Neural crest cell (in vitro differentiated cells): ENCODE measurements around the gene PSMC3IP. TPM values are rescaled to one million over a fixed set of nuclear protein-coding genes. Genes with fewer than 3 reads are reported as not detected.
A peak's percentile ranks its signal among the peaks of the same experiment; 100 is the strongest.
"Not testable (repeated sequence)": the region's sequence is repeated elsewhere in the genome, so short reads cannot be mapped to it uniquely, and the experiment has no call there.

Experiments
- DNase-seq: peaks from one replicate; pipeline ENCODE4 v3.0.0; 2021; ENCODE audit warnings: low read depth, mixed read lengths, low spot score
- H3K27ac Mint-ChIP-seq: one replicate; pipeline ENCODE4 v1.8.0; 2021; ENCODE audit warnings: mild to moderate bottlenecking, mixed read lengths; ENCODE audit not compliant: unreplicated experiment
- H3K27me3 Mint-ChIP-seq: 2 replicates; pipeline ENCODE4 v1.8.0; 2021; ENCODE audit warnings: low read depth, mild to moderate bottlenecking, mixed read lengths
- H3K36me3 Mint-ChIP-seq: 2 replicates; pipeline ENCODE4 v1.8.0; 2021; ENCODE audit warnings: low read depth, mild to moderate bottlenecking, mixed read lengths
- H3K4me1 Mint-ChIP-seq: 2 replicates; pipeline ENCODE4 v1.8.0; 2021; ENCODE audit warnings: mixed read lengths
- H3K4me3 Mint-ChIP-seq: one replicate; pipeline ENCODE4 v1.8.0; 2021; ENCODE audit warnings: mild to moderate bottlenecking, mixed read lengths
- H3K9me3 Mint-ChIP-seq: 2 replicates; pipeline ENCODE4 v1.8.0; 2021; ENCODE audit warnings: mixed read lengths
- CTCF ChIP-seq: fragments of 200-600 bp; sonication (generic); conservative IDR thresholded peaks from 2 replicates; pipeline ENCODE4 v1.5.0; 2021; ENCODE audit warnings: antibody characterized with exemption, mild to moderate bottlenecking
- total RNA-seq: library from RNA; stranded (reverse); gene quantifications from 2 replicates; pipeline ENCODE4 v1.2.1, GENCODE V29; 2021

Gene PSMC3IP
- total RNA-seq, 1 donor from 2014 or later = 44.6 TPM

DNA sequence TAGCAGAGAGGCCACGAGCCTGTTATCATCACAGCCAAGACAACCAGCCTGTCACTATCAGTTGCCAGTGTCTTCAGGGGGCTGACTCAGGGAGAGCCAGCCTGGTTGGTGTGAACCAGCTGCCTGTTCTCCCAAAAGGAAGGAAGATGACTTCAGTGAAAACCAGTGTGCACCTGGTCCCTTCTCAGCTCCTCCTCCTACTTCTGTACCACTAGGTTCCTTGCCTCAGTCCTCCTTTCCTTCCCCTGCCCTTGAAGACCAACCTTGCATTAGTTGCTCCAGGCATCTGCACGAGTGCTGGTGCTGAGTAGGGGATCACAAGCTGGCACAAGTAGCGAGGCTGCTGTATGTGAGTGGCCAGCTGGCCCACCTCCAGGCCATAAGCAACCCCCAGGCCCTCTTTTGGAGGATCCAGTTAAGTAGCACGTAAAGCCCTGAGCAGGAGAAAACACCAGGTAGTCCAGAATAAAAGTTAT is 40.5 kb upstream of the PSMC3IP start:
- H3K36me3 Mint-ChIP-seq = peaks cover 15% of the 10 kb centered on the region
- H3K4me3 Mint-ChIP-seq = no peak overlapping the region
- H3K9me3 Mint-ChIP-seq = no peaks in the 10 kb centered on the region
- no peaks in the 10 kb centered on the region for H3K4me1 Mint-ChIP-seq
- H3K27me3 Mint-ChIP-seq = no peaks in the 10 kb centered on the region
- H3K27ac Mint-ChIP-seq = peak overlapping the region; percentile 62
- no peak for DNase-seq
- no peak for TF ChIP-seq CTCF

- TF ChIP-seq CTCF = no peak
- no peak for DNase-seq
- Mint-ChIP-seq H3K36me3 (peaks cover 20% of the 10 kb centered on the region), H3K4me3 (peak overlapping the region; percentile 54), H3K4me1 (peaks cover 14% of the 10 kb centered on the region), H3K27ac (peak overlapping the region; percentile 12), H3K27me3 (no peaks in the 10 kb centered on the region), H3K9me3 (no peaks in the 10 kb centered on the region)
Observed at GRCh38 chr17:42613699-42614295, 36.3 kb upstream of the PSMC3IP start.

DNA sequence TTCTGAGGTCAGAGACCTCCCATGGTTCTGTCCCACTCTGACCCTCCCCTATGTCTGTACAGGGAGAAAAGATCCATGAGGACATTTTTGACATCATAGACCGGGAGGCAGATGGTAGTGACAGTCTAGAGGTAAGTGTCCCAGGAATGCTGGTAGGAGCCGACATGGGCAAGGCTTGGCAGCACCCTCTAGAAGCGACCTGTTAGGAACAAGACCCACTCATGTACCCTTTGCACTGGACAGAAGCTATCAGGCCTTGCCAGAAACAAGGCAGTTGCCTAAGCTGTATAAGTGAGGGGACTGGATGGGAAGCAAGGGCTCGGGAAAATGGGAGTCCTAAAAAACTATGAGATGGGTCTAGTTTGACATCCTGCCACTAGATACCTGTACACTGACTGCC is 34.5 kb upstream of the PSMC3IP start:
- no peak overlapping the region for H3K27ac Mint-ChIP-seq
- H3K4me3 Mint-ChIP-seq = peak overlapping the region; percentile 85
- H3K27me3 Mint-ChIP-seq = no peaks in the 10 kb centered on the region
- H3K4me1 Mint-ChIP-seq = peaks cover 26% of the 10 kb centered on the region
- TF ChIP-seq CTCF = no peak
- peaks cover 20% of the 10 kb centered on the region for H3K36me3 Mint-ChIP-seq
- no peak for DNase-seq
- no peaks in the 10 kb centered on the region for H3K9me3 Mint-ChIP-seq

DNA sequence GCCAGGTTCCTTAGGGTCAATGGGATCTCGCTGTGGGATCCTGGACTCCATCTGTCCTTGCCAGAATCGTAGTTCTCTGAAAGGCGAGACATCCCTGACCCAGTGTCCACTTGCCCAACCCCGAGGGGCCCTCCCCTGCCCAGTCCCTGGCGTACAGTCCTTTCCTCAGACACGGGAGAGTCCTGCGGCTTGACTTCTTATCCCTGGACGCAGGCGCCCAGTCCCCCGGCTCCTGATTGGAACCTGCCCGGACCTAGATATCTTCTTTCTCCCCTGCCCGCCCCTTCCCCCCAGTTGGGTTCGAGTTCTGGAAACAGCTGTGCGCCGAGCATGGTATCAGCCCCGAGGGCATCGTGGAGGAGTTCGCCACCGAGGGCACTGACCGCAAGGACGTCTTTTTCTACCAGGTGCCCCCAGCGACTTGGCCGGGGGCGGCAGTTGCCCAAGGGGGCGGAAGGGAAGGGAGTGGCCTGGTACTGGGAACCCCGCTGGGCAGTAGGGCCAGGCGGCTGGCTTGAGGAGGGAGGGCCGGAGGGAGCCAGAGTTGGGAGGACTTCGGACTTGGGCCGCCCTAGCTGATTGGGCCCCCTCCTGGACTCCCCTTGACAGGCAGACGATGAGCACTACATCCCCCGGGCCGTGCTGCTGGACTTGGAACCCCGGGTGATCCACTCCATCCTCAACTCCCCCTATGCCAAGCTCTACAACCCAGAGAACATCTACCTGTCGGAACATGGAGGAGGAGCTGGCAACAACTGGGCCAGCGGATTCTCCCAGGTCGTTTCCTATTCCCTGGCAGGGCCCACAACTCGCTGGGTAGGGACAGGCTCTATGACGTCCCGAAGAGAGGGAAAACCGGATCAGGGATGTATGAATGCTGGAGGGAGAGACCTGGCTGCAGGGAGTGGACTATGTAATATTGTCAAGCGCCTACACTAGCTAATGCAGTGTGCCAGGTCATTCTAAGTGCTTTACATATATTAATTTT is 32.6 kb upstream of the PSMC3IP start:
- not testable (repeated sequence) for H3K9me3 Mint-ChIP-seq, H3K27me3 Mint-ChIP-seq, DNase-seq
- H3K4me3 Mint-ChIP-seq = peak overlapping the region; percentile 99
- peak overlapping the region; percentile 14 for H3K27ac Mint-ChIP-seq
- H3K4me1 Mint-ChIP-seq = peaks cover 31% of the 10 kb centered on the region
- H3K36me3 Mint-ChIP-seq = peaks cover 16% of the 10 kb centered on the region

DNA sequence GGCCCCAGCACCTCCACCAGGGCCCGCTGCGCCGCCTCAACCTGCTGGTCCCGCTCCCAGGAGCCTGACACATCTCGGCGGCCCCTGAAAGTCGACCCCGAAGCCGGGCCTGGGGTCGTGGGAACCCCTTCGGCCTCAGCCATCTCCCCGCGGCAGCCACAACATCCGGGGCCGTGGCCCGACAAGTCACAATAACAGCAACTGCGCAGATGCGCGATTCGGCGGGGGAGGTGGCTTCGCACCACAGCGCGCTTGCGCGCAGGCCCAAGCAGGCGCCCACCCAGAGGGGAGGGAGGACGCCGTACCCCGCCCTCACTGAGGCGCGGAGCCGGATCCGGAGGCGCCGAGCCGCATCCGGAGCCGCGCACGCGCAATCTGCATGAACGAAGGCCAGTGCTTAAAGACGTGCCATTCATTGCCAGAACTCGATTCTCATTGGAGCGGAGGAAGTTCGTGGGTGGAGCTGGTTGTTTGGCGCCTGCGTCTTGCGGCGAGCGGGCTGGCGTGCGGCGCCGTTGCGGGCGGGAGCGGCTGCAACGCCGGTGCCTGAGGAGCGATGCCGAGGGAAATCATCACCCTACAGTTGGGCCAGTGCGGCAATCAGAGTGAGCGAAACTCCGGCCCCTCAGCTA is 31.8 kb upstream of the PSMC3IP start, which contains the start of the genes RETREG3 and TUBG1:
RETREG3 (minus strand) TSS at position 193 of the 632 bp plus-strand sequence; CDS start at position 143, 50 bp downstream.
TUBG1 (plus strand) TSS at position 502 of the 632 bp plus-strand sequence; CDS start at position 557, 55 bp downstream.
- DNase-seq = peak; percentile 99
- peak; percentile 54 for TF ChIP-seq CTCF
- peaks cover 11% of the 10 kb centered on the region for H3K36me3 Mint-ChIP-seq
- no peaks in the 10 kb centered on the region for H3K27me3 Mint-ChIP-seq
- peak within 1 kb of the TSS; percentile 97 for H3K27ac Mint-ChIP-seq
- peaks cover 36% of the 10 kb centered on the region for H3K4me1 Mint-ChIP-seq
- no peaks in the 10 kb centered on the region for H3K9me3 Mint-ChIP-seq
- peak within 1 kb of the TSS; percentile 99 for H3K4me3 Mint-ChIP-seq
